Uterus (tissue), 4 donors: ENCODE measurements around the gene GLB1L2. TPM values are rescaled to one million over a fixed set of nuclear protein-coding genes. Genes with fewer than 3 reads are reported as not detected.
"Not testable (repeated sequence)": the region's sequence is repeated elsewhere in the genome, so short reads cannot be mapped to it uniquely, and the experiment has no call there.

ENCODE experiments used
- DNase-seq, 2 donors: peaks; one replicate each; pipeline ENCODE4 v3.0.0-alpha.2; 2019 to 2020
- H3K27ac ChIP-seq, 2 donors: fragments of 200-600 bp; sonication (generic); 1 replicate in 1 of 2; 2 replicates in 1 of 2; pipeline ENCODE4 v1.5.1; 2016 to 2018
- H3K27me3 ChIP-seq, 2 donors: fragments of 200-600 bp; sonication (generic); one replicate each; pipeline ENCODE4 v1.5.1; 2018 to 2019; ENCODE audit warnings: control low read depth in 1 of 2
- H3K36me3 ChIP-seq, 2 donors: fragments of 200-600 bp; sonication (generic); one replicate each; pipeline ENCODE4 v1.5.1; 2019; ENCODE audit warnings: control low read depth in 1 of 2
- H3K4me1 ChIP-seq, 2 donors: fragments of 200-600 bp; sonication (generic); one replicate each; pipeline ENCODE4 v1.5.1; 2018 to 2019; ENCODE audit warnings: control low read depth in 1 of 2
- H3K4me3 ChIP-seq, 2 donors: fragments of 200-600 bp; sonication (generic); 1 replicate in 1 of 2; 2 replicates in 1 of 2; pipeline ENCODE4 v1.5.1; 2018 to 2019; ENCODE audit warnings: mild to moderate bottlenecking in 1 of 2
- H3K9me3 ChIP-seq, 2 donors: fragments of 200-600 bp; sonication (generic); one replicate each; pipeline ENCODE4 v1.5.1; 2019; ENCODE audit warnings: control low read depth in 1 of 2
- POLR2A ChIP-seq, 2 donors: fragments of 450-650 bp; IDR thresholded peaks; one replicate each; pipeline ENCODE4 v1.6.1; 2016; ENCODE audit warnings: antibody characterized with exemption in 2 of 2, mild to moderate bottlenecking in 1 of 2, moderate library complexity in 1 of 2
- intact Hi-C: fragments of 100-400 bp; cut with DNase I; formaldehyde crosslinking; loops from one replicate; pipeline ENCODE4 v1.15.1; 2023; ENCODE audit warnings: low total_unique reads
- total RNA-seq, 4 donors: library from RNA; depleted of rRNA in 3 of 4; stranded (reverse); fragments of >200 nt in 3 of 4; gene quantifications; one replicate each; pipeline versions ENCODE4 v1.1.0 to v1.2.4, GENCODE V29; 2014 to 2023
- TF ChIP-seq, protein P1 (sequence below), 4 experiments: fragments of 200-600 bp in 2 of 4; fragments of 450-650 bp in 2 of 4; sonication (generic) in 2 of 4; IDR thresholded peaks; one replicate each; pipeline ENCODE4 v1.5.1; 2016 to 2019; ENCODE audit warnings: antibody characterized with exemption in 4 of 4, mild to moderate bottlenecking in 2 of 4, moderate library complexity in 1 of 4
- donor health status: DM: yes; HTN: yes; CAD: no.

The GLB1L2 gene
- total RNA-seq, 4 donors from 2014 or later, result 5.0 to 28.2 (median 16.7) TPM

DNA sequence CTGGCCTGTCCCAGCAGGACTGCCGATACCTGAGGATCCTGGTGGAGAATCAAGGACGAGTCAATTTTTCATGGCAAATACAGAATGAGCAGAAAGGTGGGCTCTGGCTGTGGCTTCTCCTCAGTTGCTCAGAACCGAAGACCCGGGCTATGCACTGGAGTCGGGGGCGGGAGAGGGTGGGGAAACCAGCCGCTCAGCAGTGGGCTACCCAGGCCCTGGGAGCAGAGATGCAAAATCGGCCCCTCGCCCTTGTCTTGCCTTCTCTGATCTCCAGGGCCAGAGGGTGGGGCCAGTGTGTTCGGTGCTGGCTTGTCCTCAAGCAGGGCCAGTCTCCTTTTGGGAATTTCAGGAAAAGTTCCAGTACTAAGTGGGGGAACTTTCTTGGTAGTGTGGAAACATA, 18.4 kb upstream of the GLB1L2 start:
- Histone ChIP-seq H3K4me1 (no peaks in the 10 kb centered on the region), H3K27ac (no peak overlapping the region), H3K36me3 (no peaks in the 10 kb centered on the region), H3K4me3 (no peak overlapping the region), H3K9me3 (peaks cover 0 to 8% of the 10 kb centered on the region in 2 donors), H3K27me3 (no peaks in the 10 kb centered on the region)
- intact Hi-C loops, result no loop called here
- TF ChIP-seq, protein P1, sequence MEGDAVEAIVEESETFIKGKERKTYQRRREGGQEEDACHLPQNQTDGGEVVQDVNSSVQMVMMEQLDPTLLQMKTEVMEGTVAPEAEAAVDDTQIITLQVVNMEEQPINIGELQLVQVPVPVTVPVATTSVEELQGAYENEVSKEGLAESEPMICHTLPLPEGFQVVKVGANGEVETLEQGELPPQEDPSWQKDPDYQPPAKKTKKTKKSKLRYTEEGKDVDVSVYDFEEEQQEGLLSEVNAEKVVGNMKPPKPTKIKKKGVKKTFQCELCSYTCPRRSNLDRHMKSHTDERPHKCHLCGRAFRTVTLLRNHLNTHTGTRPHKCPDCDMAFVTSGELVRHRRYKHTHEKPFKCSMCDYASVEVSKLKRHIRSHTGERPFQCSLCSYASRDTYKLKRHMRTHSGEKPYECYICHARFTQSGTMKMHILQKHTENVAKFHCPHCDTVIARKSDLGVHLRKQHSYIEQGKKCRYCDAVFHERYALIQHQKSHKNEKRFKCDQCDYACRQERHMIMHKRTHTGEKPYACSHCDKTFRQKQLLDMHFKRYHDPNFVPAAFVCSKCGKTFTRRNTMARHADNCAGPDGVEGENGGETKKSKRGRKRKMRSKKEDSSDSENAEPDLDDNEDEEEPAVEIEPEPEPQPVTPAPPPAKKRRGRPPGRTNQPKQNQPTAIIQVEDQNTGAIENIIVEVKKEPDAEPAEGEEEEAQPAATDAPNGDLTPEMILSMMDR (IDR thresholded peaks at IDR 0.05), result no peak
- TF ChIP-seq POLR2A (IDR thresholded peaks at IDR 0.05), result no peak
- DNase-seq, result no peak

GRCh38 chr11:134313821-134314607, 17.8 kb upstream of the GLB1L2 start:
- Histone ChIP-seq H3K27ac (no peak overlapping the region), H3K27me3 (no peaks in the 10 kb centered on the region), H3K36me3 (no peaks in the 10 kb centered on the region), H3K4me1 (no peaks in the 10 kb centered on the region), H3K9me3 (peaks cover 0 to 8% of the 10 kb centered on the region in 2 donors), H3K4me3 (no peak overlapping the region)
- TF ChIP-seq POLR2A (IDR thresholded peaks at IDR 0.05), result no peak
- TF ChIP-seq, protein P1 (IDR thresholded peaks at IDR 0.05), result no peak
- DNase-seq, result no peak
- intact Hi-C loops, result no loop called here

DNA sequence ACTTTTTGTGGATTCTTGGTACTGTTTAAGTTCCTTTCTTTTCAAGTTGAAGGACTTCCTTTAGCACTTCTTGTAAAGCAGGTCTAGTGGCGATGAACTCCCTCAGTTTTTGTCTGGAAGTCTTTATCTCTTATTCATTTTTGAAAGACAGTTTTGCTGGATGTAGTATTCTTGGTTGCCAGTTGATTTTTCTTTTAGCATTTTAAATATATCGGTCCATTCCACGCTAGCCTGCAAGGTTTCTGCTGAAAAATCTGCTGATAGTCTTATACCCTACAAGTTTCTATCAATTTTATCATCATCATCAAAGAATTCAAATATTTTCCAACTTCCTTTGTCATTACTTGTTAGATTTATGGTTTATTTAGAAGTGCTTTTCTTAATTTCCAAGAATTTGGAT, 14.7 kb upstream of the GLB1L2 start:
- no peaks in the 10 kb centered on the region for H3K36me3 ChIP-seq
- TF ChIP-seq, protein P1 (IDR thresholded peaks at IDR 0.05), result no peak
- TF ChIP-seq POLR2A (IDR thresholded peaks at IDR 0.05), result no peak
- no peak overlapping the region for H3K4me3 ChIP-seq
- H3K9me3 ChIP-seq, result peaks cover 0 to 8% of the 10 kb centered on the region in 2 donors
- no peaks in the 10 kb centered on the region for H3K4me1 ChIP-seq
- no peak for DNase-seq
- no peak overlapping the region for H3K27ac ChIP-seq
- intact Hi-C loops, result no loop called here
- no peaks in the 10 kb centered on the region for H3K27me3 ChIP-seq

DNA sequence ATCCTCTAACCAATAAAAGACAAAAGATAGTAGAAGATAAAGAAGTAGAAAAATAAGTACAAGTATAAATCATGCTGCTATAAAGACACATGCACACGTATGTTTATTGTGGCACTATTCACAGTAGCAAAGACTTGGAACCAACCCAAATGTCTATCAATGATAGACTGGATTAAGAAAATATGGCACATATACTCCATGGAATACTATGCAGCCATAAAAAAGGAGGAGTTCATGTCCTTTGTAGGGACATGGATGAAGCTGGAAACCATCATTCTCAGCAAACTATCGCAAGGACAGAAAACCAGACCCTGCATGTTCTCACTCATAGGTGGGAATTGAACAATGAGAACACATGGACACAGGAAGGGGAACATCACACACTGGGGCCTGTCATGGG, 10.4 kb upstream of the GLB1L2 start:
- H3K27me3 ChIP-seq, intact Hi-C loops, DNase-seq: not testable (repeated sequence)

GRCh38 chr11:134322553-134322952, 9.2 kb upstream of the GLB1L2 start:
- DNase-seq, result no peak
- no peak for TF ChIP-seq POLR2A (IDR thresholded peaks at IDR 0.05)
- TF ChIP-seq, protein P1 (IDR thresholded peaks at IDR 0.05), result no peak
- H3K27me3 ChIP-seq, result peaks cover 0 to 2% of the 10 kb centered on the region in 2 donors
- intact Hi-C loops, result no loop called here
- H3K36me3 ChIP-seq, result no peaks in the 10 kb centered on the region
- no peaks in the 10 kb centered on the region for H3K4me1 ChIP-seq
- no peaks in the 10 kb centered on the region for H3K9me3 ChIP-seq
- no peak overlapping the region for H3K4me3 ChIP-seq
- H3K27ac ChIP-seq, result no peak overlapping the region

More for the DNA sequence above, 10.4 kb upstream of the GLB1L2 start:
- not testable (repeated sequence) for H3K9me3 ChIP-seq, H3K4me3 ChIP-seq, H3K36me3 ChIP-seq, H3K4me1 ChIP-seq, H3K27ac ChIP-seq
